Liver (tissue), 9 donors: Measurements from ENCODE around the gene MIB1. TPM values are rescaled to one million over a fixed set of nuclear protein-coding genes. Genes with fewer than 3 reads are reported as not detected.

Source experiments
- DNase-seq: peaks from one replicate; pipeline ENCODE4 v3.0.0-alpha.2; 2017; ENCODE audit warnings: low spot score
- H3K27ac ChIP-seq, 2 donors: one replicate each; pipeline ENCODE4 v1.7.0; 2013; ENCODE audit warnings: inconsistent platforms in 2 of 2, low read length in 2 of 2, control low read depth in 1 of 2, low read depth in 1 of 2, mild to moderate bottlenecking in 1 of 2
- H3K27me3 ChIP-seq, 4 donors: one replicate each; pipeline versions ENCODE4 v1.6.1 to v1.7.0; 2013; ENCODE audit warnings: low read length in 3 of 4, inconsistent platforms in 1 of 4, mild to moderate bottlenecking in 1 of 4, moderate library complexity in 1 of 4; ENCODE audit not compliant: control insufficient read depth in 4 of 4, insufficient read depth in 4 of 4
- H3K36me3 ChIP-seq, 4 donors: one replicate each; pipeline versions ENCODE4 v1.6.1 to v1.7.0; 2013; ENCODE audit warnings: low read length in 3 of 4, mild to moderate bottlenecking in 3 of 4, low read depth in 1 of 4, moderate library complexity in 1 of 4; ENCODE audit not compliant: control insufficient read depth in 4 of 4, insufficient read depth in 3 of 4
- H3K4me1 ChIP-seq, 4 donors: one replicate each; pipeline versions ENCODE4 v1.6.1 to v1.7.0; 2013; ENCODE audit warnings: low read length in 3 of 4, mild to moderate bottlenecking in 3 of 4, moderate library complexity in 1 of 4; ENCODE audit not compliant: control insufficient read depth in 4 of 4, insufficient read depth in 4 of 4
- H3K4me3 ChIP-seq, 3 donors: one replicate each; pipeline versions ENCODE4 v1.6.1 to v1.7.0; 2013; ENCODE audit warnings: low read length in 3 of 3, control low read depth in 1 of 3, low read depth in 1 of 3, mild to moderate bottlenecking in 1 of 3
- H3K9ac ChIP-seq, 2 donors: one replicate each; pipeline ENCODE4 v1.7.0; 2013; ENCODE audit warnings: low read length in 2 of 2, mild to moderate bottlenecking in 2 of 2, moderate library complexity in 2 of 2, control low read depth in 1 of 2, low read depth in 1 of 2
- H3K9me3 ChIP-seq, 4 donors: one replicate each; pipeline versions ENCODE4 v1.6.1 to v1.7.0; 2013; ENCODE audit warnings: low read length in 3 of 4; ENCODE audit not compliant: control insufficient read depth in 4 of 4
- ATF3 ChIP-seq: IDR thresholded peaks from 2 replicates; pipeline ENCODE4 v1.6.1; 2016; ENCODE audit warnings: antibody characterized with exemption
- CTCF ChIP-seq: fragments of 150-350 bp; IDR thresholded peaks from 2 replicates; pipeline ENCODE4 v1.5.1; 2017; ENCODE audit warnings: improper control_type of control experiment, low read depth, low read length; ENCODE audit not compliant: missing input control
- EGR1 ChIP-seq, 2 donors: IDR thresholded peaks; 2 replicates each; pipeline ENCODE4 v1.6.1; 2016 to 2018; ENCODE audit warnings: antibody characterized with exemption in 2 of 2, low read depth in 2 of 2
- FOXA1 ChIP-seq: IDR thresholded peaks from 2 replicates; pipeline ENCODE4 v1.6.1; 2016; ENCODE audit warnings: antibody characterized with exemption
- FOXA2 ChIP-seq: IDR thresholded peaks from 2 replicates; pipeline ENCODE4 v1.6.1; 2016; ENCODE audit warnings: antibody characterized with exemption
- GABPA ChIP-seq, 2 donors: IDR thresholded peaks in 1 of 2; conservative IDR thresholded peaks in 1 of 2; 2 replicates each; pipeline ENCODE4 v1.6.1; 2016; ENCODE audit warnings: antibody characterized with exemption in 2 of 2, mild to moderate bottlenecking in 1 of 2, moderate library complexity in 1 of 2
- HNF4A ChIP-seq, 2 donors: conservative IDR thresholded peaks; 2 replicates each; pipeline ENCODE4 v1.6.1; 2016; ENCODE audit warnings: antibody characterized with exemption in 2 of 2, mild to moderate bottlenecking in 2 of 2
- HNF4G ChIP-seq: IDR thresholded peaks from 2 replicates; pipeline ENCODE4 v1.6.1; 2016; ENCODE audit warnings: antibody characterized with exemption
- JUND ChIP-seq, 2 donors: IDR thresholded peaks; 2 replicates each; pipeline ENCODE4 v1.6.1; 2016; ENCODE audit warnings: antibody characterized with exemption in 2 of 2
- MAX ChIP-seq: IDR thresholded peaks from 2 replicates; pipeline ENCODE4 v1.6.1; 2016; ENCODE audit warnings: antibody characterized with exemption
- NR2F2 ChIP-seq: IDR thresholded peaks from 2 replicates; pipeline ENCODE4 v1.6.1; 2016; ENCODE audit warnings: antibody characterized with exemption
- RAD21 ChIP-seq, 2 donors: IDR thresholded peaks; 2 replicates each; pipeline ENCODE4 v1.6.1; 2016; ENCODE audit warnings: antibody characterized with exemption in 2 of 2, mild to moderate bottlenecking in 2 of 2
- REST ChIP-seq: IDR thresholded peaks from 2 replicates; pipeline ENCODE4 v1.6.1; 2016; ENCODE audit warnings: antibody characterized with exemption, mild to moderate bottlenecking
- RXRA ChIP-seq, 2 donors: IDR thresholded peaks; 2 replicates each; pipeline ENCODE4 v1.6.1; 2017 to 2018; ENCODE audit warnings: antibody characterized with exemption in 2 of 2, mild to moderate bottlenecking in 1 of 2
- SP1 ChIP-seq: IDR thresholded peaks from 2 replicates; pipeline ENCODE4 v1.6.1; 2018; ENCODE audit warnings: antibody characterized with exemption, mild to moderate bottlenecking
- TAF1 ChIP-seq: conservative IDR thresholded peaks from 2 replicates; pipeline ENCODE4 v1.6.1; 2016; ENCODE audit warnings: antibody characterized with exemption, mild to moderate bottlenecking
- YY1 ChIP-seq: IDR thresholded peaks from 2 replicates; pipeline ENCODE4 v1.6.1; 2016; ENCODE audit warnings: antibody characterized with exemption, mild to moderate bottlenecking
- ZBTB33 ChIP-seq: IDR thresholded peaks from 2 replicates; pipeline ENCODE4 v1.6.1; 2016; ENCODE audit warnings: antibody characterized with exemption
- WGBS: extraction: QIAGEN DNeasy Blood & Tissue Kit; methylation state at CpG from one replicate; pipeline ENCODE4 v1.1.7; 2013; 5-methylcytosine and 5-hydroxymethylcytosine counted together
- polyA plus RNA-seq, 2 donors: library from polyadenylated mRNA; stranded (reverse) in 1 of 2; unstranded in 1 of 2; fragments of 200-250 nt in 1 of 2; fragments of >200 nt in 1 of 2; fragmentation: Nextera tagmentation in 1 of 2; extraction: Ambion mirVana in 1 of 2; gene quantifications; one replicate each; pipeline versions ENCODE4 v1.2.1 to v1.2.3, GENCODE V29; 2013 to 2015
- total RNA-seq, 2 donors: library from RNA; depleted of rRNA; stranded (reverse); fragments of >200 nt; gene quantifications; one replicate each; pipeline ENCODE4 v1.2.3, GENCODE V29; 2014
- donor health status: healthy.
- donor health status: healthy.
- donor health status: healthy.
- donor health status: healthy.
- donor health status: healthy.

MIB1 gene
- total and polyA plus RNA-seq, 4 donors = 2.7 to 29.6 (median 14.9) TPM

- Histone ChIP-seq H3K27me3 (no peaks in the 10 kb centered on the region), H3K9ac (no peak overlapping the region), H3K36me3 (no peaks in the 10 kb centered on the region), H3K9me3 (no peaks in the 10 kb centered on the region), H3K4me3 (no peak overlapping the region), H3K27ac (no peak overlapping the region), H3K4me1 (peaks cover 2 to 11% (median 6%) of the 10 kb centered on the region in 4 donors)
- WGBS = 96% methylated on average over 5 of the region's 5 CpGs
- TF ChIP-seq ZBTB33 (no peak), REST (no peak), RAD21 (IDR thresholded peaks at IDR 0.05) (no peak), NR2F2 (no peak), RXRA (IDR thresholded peaks at IDR 0.05) (no peak), YY1 (no peak), JUND (IDR thresholded peaks at IDR 0.05) (no peak), FOXA2 (no peak), CTCF (no peak), TAF1 (no peak), FOXA1 (no peak), HNF4G (no peak), SP1 (no peak), ATF3 (no peak), EGR1 (IDR thresholded peaks at IDR 0.05; ENCODE audit: low read depth in 2 of 2) (no peak), HNF4A (conservative IDR thresholded peaks at IDR 0.05) (no peak), MAX (no peak), GABPA (IDR thresholded peaks at IDR 0.05 in 1 of 2, conservative IDR thresholded peaks at IDR 0.05 in 1 of 2) (no peak)
- no peak for DNase-seq
These were observed 4.6 kb downstream of the MIB1 start for GRCh38 chr18:21745231-21745630.
